Measurements from ENCODE around the gene PRKN.

The PRKN gene

DNA sequence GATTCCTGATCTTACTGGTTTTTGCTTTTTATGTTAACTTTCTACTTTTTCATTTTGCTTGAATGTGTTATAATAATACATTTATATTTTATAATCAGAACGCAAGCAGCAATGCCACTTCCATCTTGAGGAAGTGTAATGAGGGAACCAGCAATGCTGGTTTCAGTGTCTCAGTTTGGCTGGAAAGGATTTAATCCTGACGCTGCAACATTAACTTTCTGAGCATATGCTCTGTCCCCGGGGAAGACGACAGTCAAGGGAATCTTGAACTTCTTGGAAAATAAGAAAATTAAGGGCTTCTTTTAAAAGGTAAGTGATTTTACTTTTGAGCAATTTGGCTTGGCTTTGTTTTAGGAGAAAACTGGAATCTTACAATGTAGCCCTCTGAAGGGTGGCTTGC, 1248.2 kb downstream of the PRKN start:
- Histone ChIP-seq H3K4me3 (ENCODE audit: insufficient read depth, low read depth, low read length, poor library complexity, severe bottlenecking) (no peak overlapping the region), H3K4me1 (ENCODE audit: control insufficient read depth, insufficient read depth, low read length, poor library complexity, severe bottlenecking) (no peaks in the 10 kb centered on the region)

GRCh38 chr6:161477876-161478425, 1249.6 kb downstream of the PRKN start:
- no peaks in the 10 kb centered on the region for H3K9me3 ChIP-seq (ENCODE audit: control insufficient read depth, low read length)

More for the DNA sequence above, 1248.2 kb downstream of the PRKN start:
- Histone ChIP-seq H3K27ac (ENCODE audit: insufficient read depth, low read length, poor library complexity, severe bottlenecking) (no peak overlapping the region), H3K36me3 (ENCODE audit: control insufficient read depth, insufficient read depth, low read length) (no peaks in the 10 kb centered on the region), H3K9me3 (ENCODE audit: control insufficient read depth, low read length) (no peaks in the 10 kb centered on the region), H3K27me3 (replicated peaks; ENCODE audit: control insufficient read depth, insufficient read depth, low read length, poor library complexity, severe bottlenecking) (no peaks in the 10 kb centered on the region)
- DNase-seq, result no peak

DNA sequence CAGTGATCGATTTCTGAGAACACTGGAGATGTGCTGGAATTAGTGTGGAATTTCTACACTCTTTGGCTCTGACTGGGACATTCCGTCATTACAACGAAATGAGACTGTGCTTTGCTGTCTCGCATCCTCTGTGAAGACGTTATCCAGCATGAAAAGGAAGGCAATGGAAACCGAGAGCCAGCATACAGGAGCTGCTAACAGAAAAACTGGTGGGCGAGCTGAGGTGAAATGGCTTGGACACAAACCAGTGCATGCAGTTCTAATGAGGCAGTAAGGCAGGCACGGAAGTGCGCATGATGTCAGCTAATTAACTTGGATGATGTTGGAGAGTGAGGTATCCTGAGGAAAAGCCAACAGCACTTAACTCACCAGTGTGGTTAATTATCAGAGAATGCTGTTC, 1250.9 kb downstream of the PRKN start:
- Histone ChIP-seq H3K36me3 (ENCODE audit: control insufficient read depth, insufficient read depth, low read length) (no peaks in the 10 kb centered on the region), H3K27me3 (replicated peaks; ENCODE audit: control insufficient read depth, insufficient read depth, low read length, poor library complexity, severe bottlenecking) (no peaks in the 10 kb centered on the region), H3K4me3 (ENCODE audit: insufficient read depth, low read depth, low read length, poor library complexity, severe bottlenecking) (no peak overlapping the region), H3K27ac (ENCODE audit: insufficient read depth, low read length, poor library complexity, severe bottlenecking) (no peak overlapping the region), H3K4me1 (ENCODE audit: control insufficient read depth, insufficient read depth, low read length, poor library complexity, severe bottlenecking) (no peaks in the 10 kb centered on the region), H3K9me3 (ENCODE audit: control insufficient read depth, low read length) (no peaks in the 10 kb centered on the region)
- no peak for DNase-seq

More at GRCh38 chr6:161477876-161478425, 1249.6 kb downstream of the PRKN start:
- Histone ChIP-seq H3K4me1 (ENCODE audit: control insufficient read depth, insufficient read depth, low read length, poor library complexity, severe bottlenecking) (no peaks in the 10 kb centered on the region), H3K27me3 (replicated peaks; ENCODE audit: control insufficient read depth, insufficient read depth, low read length, poor library complexity, severe bottlenecking) (no peaks in the 10 kb centered on the region), H3K4me3 (ENCODE audit: insufficient read depth, low read depth, low read length, poor library complexity, severe bottlenecking) (no peak overlapping the region), H3K36me3 (ENCODE audit: control insufficient read depth, insufficient read depth, low read length) (no peaks in the 10 kb centered on the region), H3K27ac (ENCODE audit: insufficient read depth, low read length, poor library complexity, severe bottlenecking) (no peak overlapping the region)
- no peak for DNase-seq

DNA sequence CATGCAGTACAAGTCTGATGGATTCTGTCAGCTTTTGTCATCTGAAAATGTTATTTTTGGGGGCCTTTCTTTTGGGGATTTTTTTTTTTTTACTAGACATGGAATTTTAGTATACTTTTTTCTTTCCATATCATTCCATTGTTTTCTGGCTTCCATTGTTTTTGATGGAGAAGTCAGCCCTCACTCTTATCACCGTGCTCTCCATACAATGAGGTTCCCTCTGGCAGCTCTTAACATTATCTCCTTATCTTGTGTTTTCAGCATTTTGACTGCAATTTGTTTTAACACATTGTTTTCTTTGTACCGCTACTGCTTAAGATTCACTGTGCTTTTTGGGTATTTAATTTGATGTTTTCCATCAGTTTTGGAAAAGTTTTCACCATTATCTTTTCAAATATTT, 1262.2 kb downstream of the PRKN start:
- Histone ChIP-seq H3K36me3 (ENCODE audit: control insufficient read depth, insufficient read depth, low read length) (no peaks in the 10 kb centered on the region), H3K9me3 (ENCODE audit: control insufficient read depth, low read length) (no peaks in the 10 kb centered on the region), H3K27me3 (replicated peaks; ENCODE audit: control insufficient read depth, insufficient read depth, low read length, poor library complexity, severe bottlenecking) (no peaks in the 10 kb centered on the region), H3K4me1 (ENCODE audit: control insufficient read depth, insufficient read depth, low read length, poor library complexity, severe bottlenecking) (no peaks in the 10 kb centered on the region), H3K27ac (ENCODE audit: insufficient read depth, low read length, poor library complexity, severe bottlenecking) (no peak overlapping the region), H3K4me3 (ENCODE audit: insufficient read depth, low read depth, low read length, poor library complexity, severe bottlenecking) (no peak overlapping the region)
- DNase-seq, result no peak

- no peak overlapping the region for H3K27ac ChIP-seq (ENCODE audit: insufficient read depth, low read length, poor library complexity, severe bottlenecking)
- H3K9me3 ChIP-seq (ENCODE audit: control insufficient read depth, low read length), result no peaks in the 10 kb centered on the region
- DNase-seq, result no peak
- H3K27me3 ChIP-seq (replicated peaks; ENCODE audit: control insufficient read depth, insufficient read depth, low read length, poor library complexity, severe bottlenecking), result no peaks in the 10 kb centered on the region
- no peaks in the 10 kb centered on the region for H3K36me3 ChIP-seq (ENCODE audit: control insufficient read depth, insufficient read depth, low read length)
- no peaks in the 10 kb centered on the region for H3K4me1 ChIP-seq (ENCODE audit: control insufficient read depth, insufficient read depth, low read length, poor library complexity, severe bottlenecking)
- no peak overlapping the region for H3K4me3 ChIP-seq (ENCODE audit: insufficient read depth, low read depth, low read length, poor library complexity, severe bottlenecking)
Observed at GRCh38 chr6:161463071-161463470, 1264.5 kb downstream of the PRKN start.

DNA sequence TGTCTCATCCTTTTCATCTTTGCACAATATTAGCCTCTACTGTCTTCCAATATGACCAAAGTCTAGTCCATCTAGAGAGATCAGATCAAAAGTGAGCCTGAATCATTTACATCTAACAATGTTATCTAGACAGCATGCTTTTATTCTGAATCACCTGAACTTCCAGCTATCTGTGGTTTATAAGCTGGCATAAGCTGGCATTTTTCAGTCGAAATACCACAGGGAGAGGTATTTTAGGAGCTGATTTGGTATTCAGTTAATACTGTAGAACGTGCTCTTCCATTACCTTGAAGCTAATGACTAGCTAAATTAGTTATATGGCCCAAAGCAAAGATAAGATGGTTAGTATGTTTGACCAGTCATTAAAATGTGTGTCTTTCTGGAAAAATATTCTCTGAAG, 1265.4 kb downstream of the PRKN start:
- Histone ChIP-seq H3K36me3 (ENCODE audit: control insufficient read depth, insufficient read depth, low read length) (no peaks in the 10 kb centered on the region), H3K27me3 (replicated peaks; ENCODE audit: control insufficient read depth, insufficient read depth, low read length, poor library complexity, severe bottlenecking) (no peaks in the 10 kb centered on the region), H3K9me3 (ENCODE audit: control insufficient read depth, low read length) (no peaks in the 10 kb centered on the region), H3K4me3 (ENCODE audit: insufficient read depth, low read depth, low read length, poor library complexity, severe bottlenecking) (no peak overlapping the region), H3K27ac (ENCODE audit: insufficient read depth, low read length, poor library complexity, severe bottlenecking) (no peak overlapping the region), H3K4me1 (ENCODE audit: control insufficient read depth, insufficient read depth, low read length, poor library complexity, severe bottlenecking) (no peaks in the 10 kb centered on the region)
- no peak for DNase-seq

DNA sequence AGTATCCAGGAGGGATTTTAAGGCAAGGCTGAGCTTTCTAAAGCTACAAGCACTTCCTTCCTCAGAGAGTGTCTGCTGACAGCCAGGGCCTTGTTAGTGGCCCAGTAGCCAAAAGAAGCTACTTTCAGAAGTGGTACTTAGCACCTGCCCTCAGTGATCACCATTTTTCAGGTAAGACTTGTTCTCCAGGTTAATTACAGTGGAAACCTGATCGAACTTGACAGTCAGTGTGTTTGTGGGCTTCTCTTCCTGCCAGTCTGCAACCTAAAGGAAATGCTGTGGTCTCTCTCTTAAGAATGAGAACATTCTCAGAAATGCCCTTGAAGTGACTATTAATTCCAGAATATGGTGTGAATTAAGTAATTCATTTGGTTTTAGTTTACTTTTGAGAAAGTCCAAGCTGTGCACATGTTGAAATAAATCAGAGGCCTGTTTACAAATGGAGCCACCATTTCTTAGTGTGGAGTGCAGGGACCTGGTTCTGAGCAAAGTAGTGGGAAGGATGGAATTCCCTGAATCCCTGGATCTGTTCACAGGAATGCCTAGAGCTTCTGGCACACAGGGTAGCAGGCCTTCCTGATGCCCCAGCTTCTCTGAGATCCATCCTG, 1268.5 kb downstream of the PRKN start:
- Histone ChIP-seq H3K4me3 (ENCODE audit: insufficient read depth, low read depth, low read length, poor library complexity, severe bottlenecking) (no peak overlapping the region), H3K36me3 (ENCODE audit: control insufficient read depth, insufficient read depth, low read length) (no peaks in the 10 kb centered on the region), H3K9me3 (ENCODE audit: control insufficient read depth, low read length) (no peaks in the 10 kb centered on the region), H3K4me1 (ENCODE audit: control insufficient read depth, insufficient read depth, low read length, poor library complexity, severe bottlenecking) (no peaks in the 10 kb centered on the region), H3K27me3 (replicated peaks; ENCODE audit: control insufficient read depth, insufficient read depth, low read length, poor library complexity, severe bottlenecking) (no peaks in the 10 kb centered on the region), H3K27ac (ENCODE audit: insufficient read depth, low read length, poor library complexity, severe bottlenecking) (no peak overlapping the region)
- DNase-seq, result no peak

DNA sequence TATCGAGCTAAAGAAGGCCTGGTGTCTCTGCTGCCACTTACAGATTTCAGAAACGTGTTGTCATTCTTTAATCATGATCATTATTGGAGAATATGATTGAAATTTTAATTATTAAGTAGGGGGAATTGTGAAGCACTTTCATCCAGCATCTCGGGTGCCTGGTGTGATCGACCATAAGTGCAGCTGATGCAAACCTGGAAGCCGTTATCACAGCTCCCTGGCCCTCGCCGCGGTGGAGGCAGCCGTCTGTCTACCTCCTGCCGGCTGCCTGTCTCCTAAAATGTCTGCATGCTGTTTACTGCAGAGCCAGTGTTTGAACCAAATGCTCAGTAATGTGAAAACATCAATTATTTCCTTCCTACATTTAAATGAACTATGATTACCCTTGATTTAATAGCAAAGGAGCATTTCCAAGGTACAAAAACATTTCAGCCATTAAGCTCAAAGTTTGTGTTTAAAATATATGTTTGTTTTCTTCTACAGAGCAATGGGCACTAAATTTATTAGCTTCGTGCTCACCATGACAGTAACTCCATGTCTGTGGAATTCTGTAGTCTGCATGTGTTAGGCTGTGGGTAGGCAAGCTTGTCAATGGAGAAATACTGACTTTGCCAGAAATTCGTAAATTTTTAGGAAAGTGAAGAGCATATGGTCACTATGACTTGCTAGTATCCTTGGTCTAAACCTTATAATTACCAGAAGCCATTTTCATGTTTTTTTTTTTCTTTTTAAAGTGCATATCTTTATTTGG, 1269.2 kb downstream of the PRKN start:
- Histone ChIP-seq H3K4me1 (ENCODE audit: control insufficient read depth, insufficient read depth, low read length, poor library complexity, severe bottlenecking) (no peaks in the 10 kb centered on the region), H3K36me3 (ENCODE audit: control insufficient read depth, insufficient read depth, low read length) (no peaks in the 10 kb centered on the region), H3K9me3 (ENCODE audit: control insufficient read depth, low read length) (no peaks in the 10 kb centered on the region), H3K4me3 (ENCODE audit: insufficient read depth, low read depth, low read length, poor library complexity, severe bottlenecking) (no peak overlapping the region), H3K27ac (ENCODE audit: insufficient read depth, low read length, poor library complexity, severe bottlenecking) (no peak overlapping the region), H3K27me3 (replicated peaks; ENCODE audit: control insufficient read depth, insufficient read depth, low read length, poor library complexity, severe bottlenecking) (no peaks in the 10 kb centered on the region)
- DNase-seq, result no peak

- H3K27ac ChIP-seq (ENCODE audit: insufficient read depth, low read length, poor library complexity, severe bottlenecking), result no peak overlapping the region
- H3K4me3 ChIP-seq (ENCODE audit: insufficient read depth, low read depth, low read length, poor library complexity, severe bottlenecking), result no peak overlapping the region
- no peaks in the 10 kb centered on the region for H3K36me3 ChIP-seq (ENCODE audit: control insufficient read depth, insufficient read depth, low read length)
- H3K9me3 ChIP-seq (ENCODE audit: control insufficient read depth, low read length), result no peaks in the 10 kb centered on the region
- no peak for DNase-seq
- H3K4me1 ChIP-seq (ENCODE audit: control insufficient read depth, insufficient read depth, low read length, poor library complexity, severe bottlenecking), result no peaks in the 10 kb centered on the region
- no peaks in the 10 kb centered on the region for H3K27me3 ChIP-seq (replicated peaks; ENCODE audit: control insufficient read depth, insufficient read depth, low read length, poor library complexity, severe bottlenecking)
Observed at GRCh38 chr6:161455848-161456247, 1271.7 kb downstream of the PRKN start.

DNA sequence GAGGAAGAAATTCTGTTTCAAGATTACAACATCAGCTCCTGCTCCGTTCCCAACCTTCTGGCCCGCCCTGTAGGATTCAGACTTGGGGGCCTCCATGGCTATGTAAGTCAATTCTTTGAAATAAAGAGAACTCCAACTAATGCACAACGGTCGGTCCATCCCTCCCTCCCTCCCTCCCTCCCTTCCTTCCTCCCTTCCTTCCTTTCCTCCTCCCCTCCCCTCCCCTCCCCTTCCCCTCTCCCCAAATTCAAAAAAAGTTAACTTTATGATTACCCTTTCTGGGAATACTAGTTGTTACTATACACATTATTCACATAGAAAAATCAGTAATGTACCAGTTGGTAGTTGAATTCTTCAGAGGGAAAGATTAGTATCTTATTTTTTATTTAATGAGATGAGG, 1274.0 kb downstream of the PRKN start:
- Histone ChIP-seq H3K27ac (ENCODE audit: insufficient read depth, low read length, poor library complexity, severe bottlenecking) (no peak overlapping the region), H3K4me1 (ENCODE audit: control insufficient read depth, insufficient read depth, low read length, poor library complexity, severe bottlenecking) (no peaks in the 10 kb centered on the region), H3K9me3 (ENCODE audit: control insufficient read depth, low read length) (no peaks in the 10 kb centered on the region), H3K4me3 (ENCODE audit: insufficient read depth, low read depth, low read length, poor library complexity, severe bottlenecking) (no peak overlapping the region), H3K27me3 (replicated peaks; ENCODE audit: control insufficient read depth, insufficient read depth, low read length, poor library complexity, severe bottlenecking) (no peaks in the 10 kb centered on the region), H3K36me3 (ENCODE audit: control insufficient read depth, insufficient read depth, low read length) (no peaks in the 10 kb centered on the region)
- no peak for DNase-seq

Data from effector memory CD4-positive, alpha-beta T cell (primary cell).